ENCODE results near the gene HOMER3. TPM values are rescaled to one million over a fixed set of nuclear protein-coding genes. Genes with fewer than 3 reads are reported as not detected.

HOMER3 gene
- total RNA-seq, result 71.4 and 78.8 TPM in 2 replicates
- long read RNA-seq, partial matches to known transcripts, result 0 of 1 reads
- long read RNA-seq, other reads (novel, unspliced or antisense), result 1 of 1 reads

DNA sequence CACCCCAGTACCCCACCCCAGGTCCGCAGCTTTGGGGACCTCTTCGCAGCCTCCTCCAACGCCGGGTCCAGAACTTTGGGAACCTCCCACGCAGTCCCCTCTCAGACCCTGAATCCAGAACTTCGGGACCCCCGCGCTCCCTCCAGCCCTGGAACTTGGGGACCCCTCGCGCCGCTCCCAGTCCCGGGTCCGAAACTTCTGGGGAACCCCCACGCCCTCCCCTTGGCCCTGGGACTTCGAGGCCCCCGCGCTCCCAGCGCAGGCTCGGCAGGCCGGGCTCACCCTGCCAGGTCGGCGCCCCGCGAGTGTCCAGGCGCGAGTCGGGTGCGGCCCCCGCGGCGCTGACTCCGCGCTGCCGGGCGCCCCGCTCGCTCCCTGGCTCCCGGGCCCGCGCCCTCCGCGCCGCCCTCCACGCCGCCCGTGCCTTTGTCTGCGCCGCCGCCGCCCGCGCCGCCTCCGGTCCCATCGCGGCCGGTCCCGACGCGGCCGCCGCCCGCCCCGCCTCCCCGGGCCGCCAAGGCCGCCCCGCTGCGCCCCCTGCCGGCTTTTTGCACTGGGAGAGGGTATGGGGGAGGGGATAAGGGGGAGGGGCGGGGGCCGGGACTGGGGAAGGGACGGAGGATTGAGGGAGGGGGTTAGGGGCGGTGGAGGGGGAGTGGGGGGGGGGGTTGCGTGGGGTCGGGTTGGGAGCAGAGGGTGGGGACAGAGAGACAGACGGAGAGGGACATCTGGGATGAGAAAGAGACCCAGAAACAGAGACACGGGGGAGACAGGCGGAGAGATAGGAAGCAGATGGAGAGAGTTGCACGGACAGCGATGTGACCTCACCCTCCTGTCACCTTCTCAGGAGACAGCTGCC, at the start of gene HOMER3:
Gene HOMER3, minus strand, starts transcription at position 449 of the 859 bp plus-strand sequence. CDS start 2,235 bp downstream, outside the sequence.
- H3K4me3 Mint-ChIP-seq, result peak within 1 kb of the TSS; percentile 94
- no peaks in the 10 kb centered on the region for H3K27me3 Mint-ChIP-seq (ENCODE audit: low read depth)
- H3K4me1 Mint-ChIP-seq, result peaks cover 17% of the 10 kb centered on the region
- H3K36me3 Mint-ChIP-seq (ENCODE audit: low read depth), result no peaks in the 10 kb centered on the region
- H3K27ac Mint-ChIP-seq (ENCODE audit: unreplicated experiment), result peak within 1 kb of the TSS; percentile 78
- TF ChIP-seq, protein P1, sequence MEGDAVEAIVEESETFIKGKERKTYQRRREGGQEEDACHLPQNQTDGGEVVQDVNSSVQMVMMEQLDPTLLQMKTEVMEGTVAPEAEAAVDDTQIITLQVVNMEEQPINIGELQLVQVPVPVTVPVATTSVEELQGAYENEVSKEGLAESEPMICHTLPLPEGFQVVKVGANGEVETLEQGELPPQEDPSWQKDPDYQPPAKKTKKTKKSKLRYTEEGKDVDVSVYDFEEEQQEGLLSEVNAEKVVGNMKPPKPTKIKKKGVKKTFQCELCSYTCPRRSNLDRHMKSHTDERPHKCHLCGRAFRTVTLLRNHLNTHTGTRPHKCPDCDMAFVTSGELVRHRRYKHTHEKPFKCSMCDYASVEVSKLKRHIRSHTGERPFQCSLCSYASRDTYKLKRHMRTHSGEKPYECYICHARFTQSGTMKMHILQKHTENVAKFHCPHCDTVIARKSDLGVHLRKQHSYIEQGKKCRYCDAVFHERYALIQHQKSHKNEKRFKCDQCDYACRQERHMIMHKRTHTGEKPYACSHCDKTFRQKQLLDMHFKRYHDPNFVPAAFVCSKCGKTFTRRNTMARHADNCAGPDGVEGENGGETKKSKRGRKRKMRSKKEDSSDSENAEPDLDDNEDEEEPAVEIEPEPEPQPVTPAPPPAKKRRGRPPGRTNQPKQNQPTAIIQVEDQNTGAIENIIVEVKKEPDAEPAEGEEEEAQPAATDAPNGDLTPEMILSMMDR (conservative IDR thresholded peaks at IDR 0.05), result peak; percentile 39
- DNase-seq (ENCODE audit: low read depth, low spot score), result peak; percentile 84
- no peaks in the 10 kb centered on the region for H3K9me3 Mint-ChIP-seq

- Mint-ChIP-seq H3K4me3 (no peak overlapping the region), H3K4me1 (peaks cover 10% of the 10 kb centered on the region), H3K27me3 (ENCODE audit: low read depth) (peaks cover 4% of the 10 kb centered on the region), H3K36me3 (ENCODE audit: low read depth) (peaks cover 4% of the 10 kb centered on the region), H3K27ac (ENCODE audit: unreplicated experiment) (no peak overlapping the region), H3K9me3 (no peaks in the 10 kb centered on the region)
- no peak for DNase-seq (ENCODE audit: low read depth, low spot score)
- TF ChIP-seq, protein P1 (conservative IDR thresholded peaks at IDR 0.05), result no peak
Measured at GRCh38 chr19:18990128-18990708, 49.2 kb upstream of the HOMER3 start.

- Mint-ChIP-seq H3K9me3 (no peaks in the 10 kb centered on the region), H3K4me1 (peaks cover 14% of the 10 kb centered on the region), H3K4me3 (no peak overlapping the region), H3K36me3 (ENCODE audit: low read depth) (peaks cover 4% of the 10 kb centered on the region), H3K27me3 (ENCODE audit: low read depth) (peaks cover 4% of the 10 kb centered on the region), H3K27ac (ENCODE audit: unreplicated experiment) (no peak overlapping the region)
- TF ChIP-seq, protein P1 (conservative IDR thresholded peaks at IDR 0.05), result no peak
- no peak for DNase-seq (ENCODE audit: low read depth, low spot score)
Measured at GRCh38 chr19:18989316-18989715, 48.3 kb upstream of the HOMER3 start.

DNA sequence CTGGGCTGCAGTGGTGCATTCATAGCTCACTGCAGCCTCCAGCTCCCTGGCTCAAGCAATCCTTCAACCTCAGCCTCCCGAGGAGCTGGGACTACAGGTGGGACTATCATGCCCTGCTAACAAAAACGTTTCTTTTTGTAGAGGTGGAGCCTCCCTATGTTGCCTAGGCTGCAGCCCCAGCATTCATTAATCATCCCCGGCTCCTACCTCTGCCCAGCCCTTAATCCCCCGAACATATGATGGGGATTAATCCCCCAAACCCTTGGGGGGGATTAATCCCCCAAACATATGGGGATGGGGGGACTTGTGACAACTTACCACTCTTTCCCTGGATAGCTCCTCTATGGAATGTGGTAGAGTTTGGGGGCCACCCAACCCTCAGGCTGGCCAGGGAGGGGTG, 46.4 kb upstream of the HOMER3 start:
- H3K9me3 Mint-ChIP-seq, result no peaks in the 10 kb centered on the region
- no peaks in the 10 kb centered on the region for H3K36me3 Mint-ChIP-seq (ENCODE audit: low read depth)
- H3K27ac Mint-ChIP-seq (ENCODE audit: unreplicated experiment), result no peak overlapping the region
- TF ChIP-seq, protein P1 (conservative IDR thresholded peaks at IDR 0.05), result no peak
- H3K27me3 Mint-ChIP-seq (ENCODE audit: low read depth), result peaks cover 9% of the 10 kb centered on the region
- H3K4me1 Mint-ChIP-seq, result peaks cover 14% of the 10 kb centered on the region
- no peak for DNase-seq (ENCODE audit: low read depth, low spot score)
- no peak overlapping the region for H3K4me3 Mint-ChIP-seq

- H3K9me3 Mint-ChIP-seq, result no peaks in the 10 kb centered on the region
- H3K27ac Mint-ChIP-seq (ENCODE audit: unreplicated experiment), result peak overlapping the region; percentile 19
- TF ChIP-seq, protein P1 (conservative IDR thresholded peaks at IDR 0.05), result no peak
- H3K36me3 Mint-ChIP-seq (ENCODE audit: low read depth), result no peaks in the 10 kb centered on the region
- peaks cover 9% of the 10 kb centered on the region for H3K27me3 Mint-ChIP-seq (ENCODE audit: low read depth)
- DNase-seq (ENCODE audit: low read depth, low spot score), result no peak
- no peak overlapping the region for H3K4me3 Mint-ChIP-seq
- H3K4me1 Mint-ChIP-seq, result peaks cover 14% of the 10 kb centered on the region
Measured at GRCh38 chr19:18985257-18985656, 44.2 kb upstream of the HOMER3 start.
